GM18520 (cell line): ENCODE data around the gene LIMK2.
"Not testable (repeated sequence)": the region's sequence is repeated elsewhere in the genome, so short reads cannot be mapped to it uniquely, and the experiment has no call there.

Source experiments
- ATAC-seq: cut with Tn5 transposase; IDR thresholded peaks from one replicate; pipeline ENCODE4 v1.9.1; 2021; ENCODE audit not compliant: unreplicated experiment

LIMK2 gene

DNA sequence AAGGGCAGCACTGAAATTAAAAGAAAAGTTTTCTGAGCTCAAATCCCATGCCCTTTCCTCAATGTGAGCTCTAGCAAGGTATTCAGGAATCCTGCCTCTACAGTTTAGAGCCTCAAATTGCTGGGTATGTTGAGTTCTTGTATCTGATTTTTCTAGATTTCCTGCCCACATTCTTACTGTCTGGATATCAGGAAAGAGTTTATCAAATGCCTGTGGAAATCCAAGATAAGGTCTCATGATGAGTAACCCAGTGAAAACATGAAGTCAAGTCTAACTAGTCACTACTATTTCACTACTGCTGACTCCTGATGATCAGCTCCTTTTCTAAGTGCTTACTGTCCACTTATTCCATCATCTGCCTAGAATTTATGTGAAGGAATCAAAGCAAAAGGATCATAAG is 29.8 kb downstream of the LIMK2 start:
- no peak for ATAC-seq

DNA sequence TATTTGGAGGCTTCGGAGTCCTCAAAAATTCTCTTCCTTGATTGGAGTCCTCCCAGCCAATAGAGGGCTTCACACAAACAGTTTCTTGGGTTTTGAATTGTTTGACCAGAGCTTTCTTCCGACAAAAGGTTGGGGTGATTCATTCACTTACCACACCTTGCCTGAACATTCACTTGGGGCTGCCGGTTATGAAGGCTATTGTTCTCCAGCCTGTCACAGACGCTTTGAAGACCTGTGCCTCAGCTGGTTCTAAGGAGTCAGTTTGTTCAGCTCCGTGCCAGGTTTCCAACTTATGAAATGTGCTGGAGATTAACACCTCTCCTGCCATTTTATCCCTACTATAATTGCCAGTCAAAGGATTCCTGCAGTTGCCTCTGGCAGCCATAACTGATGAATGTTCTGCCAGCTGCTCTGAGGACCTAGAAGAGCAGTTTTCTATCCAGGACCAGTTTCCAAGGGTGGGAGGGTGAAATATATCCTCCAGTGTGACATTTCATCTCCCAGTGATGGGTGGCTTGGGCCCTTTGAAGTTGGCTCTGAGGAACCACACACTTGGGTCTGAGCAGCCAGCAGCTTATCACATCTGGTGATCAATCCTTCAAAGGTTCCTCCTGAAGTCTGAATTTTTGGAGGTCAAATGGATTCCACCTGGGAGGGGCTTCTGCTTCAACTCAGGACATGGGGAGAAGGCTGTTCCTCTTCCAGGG is 31.4 kb downstream of the LIMK2 start:
- ATAC-seq = no peak

DNA sequence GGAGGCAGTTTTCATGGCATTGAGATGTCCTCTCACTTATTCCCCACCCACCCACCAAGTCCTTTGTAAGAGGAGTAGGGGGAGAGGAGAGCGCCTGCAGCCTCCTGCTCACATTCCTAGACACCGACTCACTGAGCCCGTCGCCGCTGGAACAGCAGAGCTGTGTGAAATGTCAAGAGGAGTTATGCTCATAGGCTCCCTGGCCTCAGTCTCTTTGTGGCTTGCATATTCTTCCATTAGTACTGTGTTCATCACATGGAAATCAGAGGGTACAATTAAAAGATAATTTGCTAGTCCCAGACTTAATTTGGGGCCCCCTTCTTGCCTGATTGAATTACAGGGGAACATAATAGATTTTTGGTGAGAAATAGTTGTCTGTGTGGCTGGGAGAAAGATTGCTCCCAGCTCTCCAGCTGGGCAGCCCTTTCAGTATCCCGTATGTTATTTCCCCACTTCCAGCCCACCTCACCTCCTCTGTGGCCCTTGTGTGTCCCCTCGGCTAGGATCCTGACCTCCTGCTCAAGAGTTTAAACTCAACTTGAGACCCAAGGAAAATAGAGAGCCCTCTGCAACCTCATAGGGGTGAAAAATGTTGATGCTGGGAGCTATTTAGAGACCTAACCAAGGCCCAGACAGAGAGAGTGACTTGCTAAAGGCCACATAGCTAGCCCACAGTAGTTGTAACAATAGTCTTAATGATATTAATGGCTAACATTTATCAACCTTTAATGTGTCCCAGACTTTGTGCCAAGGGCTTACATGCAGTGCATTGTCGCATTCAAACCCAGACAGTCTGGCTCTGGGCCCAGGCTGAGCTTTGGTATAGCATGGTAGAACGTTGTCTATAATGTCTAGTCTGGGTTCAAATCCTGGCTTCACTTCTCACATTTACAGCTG is 32.2 kb downstream of the LIMK2 start:
- ATAC-seq = no peak

DNA sequence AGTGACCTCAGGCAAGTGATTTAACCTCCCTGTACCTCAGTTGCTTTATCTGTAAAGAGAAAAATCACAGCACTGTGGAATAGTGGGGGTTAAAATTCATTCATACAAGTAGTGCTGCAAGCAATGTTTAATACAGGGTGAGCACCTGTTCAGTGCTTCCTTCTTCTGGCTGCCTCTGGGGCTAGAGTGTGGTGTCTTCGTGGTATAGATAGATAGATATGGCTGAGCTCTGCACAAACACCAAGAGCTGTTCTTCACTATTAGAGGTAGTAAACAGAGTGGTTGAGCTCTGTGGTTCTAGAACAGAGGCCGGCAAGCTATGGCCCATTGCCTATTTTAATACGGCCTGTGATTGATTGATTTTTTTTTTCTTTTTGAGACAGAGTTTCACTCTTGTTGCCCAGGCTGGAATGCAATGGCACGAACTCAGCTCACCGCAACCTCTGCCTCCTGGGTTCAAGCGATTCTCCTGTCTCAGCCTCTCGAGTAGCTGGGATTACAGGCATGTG is 32.9 kb downstream of the LIMK2 start:
- no peak for ATAC-seq

DNA sequence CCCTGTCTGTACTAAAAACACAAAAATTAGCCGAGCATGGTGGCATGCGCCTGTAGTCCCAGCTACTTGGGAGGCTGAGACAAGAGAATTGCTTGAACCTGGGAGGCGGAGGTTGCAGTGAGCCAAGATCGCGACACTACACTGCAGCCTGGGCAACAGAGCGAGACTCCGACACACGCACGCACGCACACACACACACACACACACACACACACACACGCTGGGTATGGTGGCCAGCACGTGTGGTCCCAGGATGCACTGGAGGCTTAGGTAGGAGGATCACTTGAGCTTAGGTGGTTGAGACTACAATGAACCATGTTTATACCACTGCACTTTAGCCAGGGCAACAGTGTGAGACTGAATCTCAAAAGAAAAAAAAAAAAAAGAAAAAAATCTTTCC is 33.9 kb downstream of the LIMK2 start:
- not testable (repeated sequence) for ATAC-seq

DNA sequence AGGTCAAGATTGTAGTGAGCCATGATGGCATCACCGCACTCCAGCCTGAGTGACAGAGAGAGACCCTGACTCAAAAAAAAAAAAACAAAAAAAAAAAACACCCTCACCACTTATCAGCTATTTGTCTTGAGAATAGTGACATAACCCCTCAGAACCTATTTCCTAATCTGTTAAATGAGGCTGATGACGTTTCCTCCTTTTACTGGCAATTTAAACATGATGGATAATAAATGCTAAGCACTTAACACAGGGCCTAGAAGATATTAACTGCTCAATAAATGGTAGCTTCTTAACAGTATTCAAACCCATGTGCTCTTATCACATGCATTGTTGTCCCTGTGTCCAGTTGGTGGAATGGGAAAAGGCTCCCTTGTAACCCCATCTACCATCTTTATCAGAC is 34.6 kb downstream of the LIMK2 start:
- no peak for ATAC-seq

DNA sequence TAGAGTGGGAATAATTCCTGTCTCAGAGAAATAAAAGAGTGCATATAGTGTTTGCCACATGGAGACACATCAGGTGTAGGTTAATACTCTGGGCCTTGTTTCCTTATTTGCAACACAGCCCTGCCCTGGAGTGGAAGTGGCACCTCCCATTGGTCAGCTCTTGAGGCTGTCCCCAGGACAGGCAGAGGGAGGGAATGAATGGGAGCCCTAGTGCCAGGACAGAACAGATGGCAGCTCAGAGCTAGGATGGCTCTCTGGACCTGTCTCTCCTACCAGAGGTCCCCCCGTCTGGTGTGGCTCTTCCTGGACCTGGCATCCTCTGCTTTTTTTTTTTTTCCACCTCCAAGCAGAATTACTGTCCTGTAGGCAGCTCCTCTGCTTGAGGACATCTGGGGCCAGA is 35.6 kb downstream of the LIMK2 start:
- ATAC-seq = no peak

DNA sequence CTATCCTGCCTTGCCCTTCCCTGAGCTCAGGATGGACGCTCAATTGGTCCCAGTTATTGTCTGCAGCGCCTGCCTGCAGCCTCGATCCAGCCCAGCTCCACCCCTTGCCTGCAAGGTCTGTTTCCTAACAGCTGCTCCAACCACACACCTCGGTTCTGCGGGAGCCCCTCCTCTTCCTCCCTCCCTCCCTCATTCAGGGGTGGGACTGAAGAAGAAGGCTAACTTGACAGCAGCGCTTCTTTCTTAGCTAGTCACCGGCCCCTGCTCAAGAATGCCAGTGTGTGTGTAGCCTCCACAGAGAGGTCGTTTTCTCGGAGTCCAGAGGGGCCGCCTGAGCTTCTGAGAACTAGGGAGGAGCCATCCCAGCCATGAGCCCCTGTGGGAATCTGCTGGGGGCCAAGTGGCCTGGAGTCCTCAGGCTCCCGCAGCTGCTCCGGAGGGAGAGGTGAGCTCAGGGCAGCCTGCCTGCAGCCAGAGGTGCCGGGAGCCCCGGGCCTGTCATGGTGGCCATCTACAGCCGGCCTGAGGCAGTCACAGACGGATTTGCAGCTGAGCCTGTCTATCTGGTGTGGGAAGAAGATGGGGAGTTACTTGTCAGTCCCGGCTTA is 36.1 kb downstream of the LIMK2 start:
- ATAC-seq = no peak

DNA sequence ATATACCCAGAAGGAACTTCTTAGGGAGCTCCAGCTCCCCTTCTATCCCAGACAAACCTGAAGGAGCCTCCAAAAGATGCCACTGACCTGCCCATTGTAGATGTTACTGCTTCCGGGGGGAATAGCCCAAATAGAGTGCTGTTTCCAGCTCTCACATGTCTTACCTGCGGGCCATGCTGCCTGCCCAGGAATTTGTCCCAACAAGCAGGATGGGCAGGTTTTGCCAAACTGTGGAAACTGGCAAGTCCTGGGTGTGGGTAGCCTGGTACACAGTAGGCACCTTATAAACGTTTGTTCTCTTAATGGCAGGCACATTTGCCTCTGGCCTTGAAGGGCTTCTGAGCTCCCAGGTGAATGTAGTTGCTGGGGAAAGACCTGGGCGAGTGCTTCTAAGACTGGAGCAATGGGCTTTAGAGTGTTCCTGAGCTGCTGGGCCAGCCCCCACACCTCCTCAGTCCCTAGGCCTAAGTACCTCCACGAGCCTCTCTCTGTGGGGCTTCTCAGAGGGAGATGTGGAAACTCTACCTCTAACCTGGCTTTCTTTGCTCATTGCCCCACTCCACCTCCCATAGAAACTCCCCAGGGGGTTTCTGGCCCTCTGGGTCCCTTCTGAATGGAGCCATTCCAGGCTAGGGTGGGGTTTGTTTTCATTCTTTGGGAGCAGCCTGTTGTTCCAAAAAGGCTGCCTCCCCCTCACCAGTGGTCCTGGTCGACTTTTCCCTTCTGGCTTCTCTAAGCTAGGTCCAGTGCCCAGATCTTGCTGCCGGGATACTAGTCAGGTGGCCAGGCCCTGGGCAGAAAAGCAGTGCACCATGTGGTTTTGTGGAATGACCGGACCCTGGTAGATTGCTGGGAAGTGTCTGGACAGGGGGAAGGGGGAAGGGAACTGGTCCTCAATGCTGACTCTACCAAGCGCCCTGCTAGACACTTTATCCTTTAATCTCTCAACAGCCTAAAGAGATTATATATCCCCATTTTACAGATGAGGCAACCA is 37.2 kb downstream of the LIMK2 start:
- no peak for ATAC-seq

DNA sequence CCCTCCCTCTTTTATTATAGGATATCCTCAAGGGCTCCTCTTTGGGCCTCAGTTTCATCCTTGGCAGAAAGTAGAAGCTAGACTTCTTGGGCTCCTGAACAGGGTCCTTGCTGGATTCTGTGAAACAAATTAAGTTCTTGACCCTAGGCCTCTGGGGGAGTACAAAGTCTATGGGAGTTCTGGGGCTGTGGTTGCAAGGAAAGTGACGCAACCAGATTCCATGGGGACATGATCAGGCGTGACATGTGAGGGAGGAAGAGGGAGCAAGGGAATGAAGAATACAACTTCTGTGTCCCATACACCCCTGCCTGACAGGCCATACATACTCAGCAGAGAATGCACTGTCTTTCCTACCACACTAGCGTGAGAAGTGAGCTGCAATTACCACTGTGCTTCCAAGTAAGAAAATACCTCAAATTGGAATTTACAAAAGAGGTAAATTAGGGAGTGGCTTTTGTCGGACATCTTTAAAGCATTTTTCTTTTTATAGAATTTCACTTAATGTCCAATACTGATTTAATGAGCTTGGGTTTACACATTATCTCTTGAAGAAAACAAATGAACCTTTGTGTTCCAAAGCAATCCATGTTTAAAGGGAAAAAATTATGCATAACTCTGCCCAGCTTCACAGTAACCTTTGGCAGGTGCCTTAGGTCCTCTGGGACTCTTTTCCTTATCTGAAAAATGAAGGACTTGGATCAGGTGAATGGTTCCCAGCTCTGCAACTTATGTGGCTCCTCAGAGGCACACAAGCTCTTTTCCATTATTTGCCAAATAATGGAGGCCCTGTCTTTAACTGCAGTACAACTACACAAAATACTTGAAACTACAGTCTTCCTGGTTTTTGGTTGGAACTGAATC is 38.9 kb downstream of the LIMK2 start:
- no peak for ATAC-seq

DNA sequence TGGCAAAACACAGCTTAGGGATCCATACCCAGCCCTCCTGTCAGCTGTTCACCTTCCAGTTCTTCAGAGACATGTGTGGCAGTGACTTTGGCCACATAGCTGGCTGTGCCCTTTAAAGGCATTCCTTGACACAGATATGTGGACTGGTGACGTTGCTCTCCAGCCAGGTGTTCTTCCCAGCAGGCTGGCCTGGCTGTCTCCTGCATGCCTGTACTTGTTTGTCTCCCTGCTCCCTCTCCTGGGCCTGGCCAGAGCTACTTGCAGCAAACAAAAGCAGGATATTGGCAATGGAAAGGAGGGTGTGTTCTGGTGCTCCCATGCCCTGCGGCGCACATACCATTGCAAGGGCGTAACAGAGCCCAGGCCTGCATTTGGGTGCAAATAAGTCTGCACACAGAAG is 41.9 kb downstream of the LIMK2 start:
- no peak for ATAC-seq

DNA sequence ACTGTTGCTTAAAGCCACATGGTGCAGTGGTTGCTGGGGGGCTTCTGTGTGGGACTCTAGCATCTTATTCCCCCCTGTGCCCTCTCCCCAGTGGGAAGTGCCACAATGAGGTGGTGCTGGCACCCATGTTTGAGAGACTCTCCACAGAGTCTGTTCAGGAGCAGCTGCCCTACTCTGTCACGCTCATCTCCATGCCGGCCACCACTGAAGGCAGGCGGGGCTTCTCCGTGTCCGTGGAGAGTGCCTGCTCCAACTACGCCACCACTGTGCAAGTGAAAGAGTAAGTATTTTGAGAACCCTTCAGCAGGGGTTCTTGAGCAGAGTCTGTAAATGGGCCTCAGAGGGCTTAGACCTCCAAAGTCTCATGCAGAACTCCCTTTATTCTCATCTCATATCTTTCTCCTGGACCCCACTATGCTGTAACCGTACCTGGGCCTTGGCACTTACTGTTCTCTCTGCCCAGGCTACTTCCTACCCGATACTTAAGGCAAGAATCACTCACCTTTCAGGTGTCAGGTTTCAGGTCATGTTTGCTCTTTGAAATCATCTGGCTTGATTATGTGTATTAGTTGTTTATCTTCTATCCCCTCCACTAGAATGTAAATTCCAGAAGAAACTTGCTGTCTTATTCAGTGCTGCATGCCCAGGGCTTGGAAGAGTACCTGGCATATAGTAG is 47.8 kb downstream of the LIMK2 start:
- no peak for ATAC-seq

DNA sequence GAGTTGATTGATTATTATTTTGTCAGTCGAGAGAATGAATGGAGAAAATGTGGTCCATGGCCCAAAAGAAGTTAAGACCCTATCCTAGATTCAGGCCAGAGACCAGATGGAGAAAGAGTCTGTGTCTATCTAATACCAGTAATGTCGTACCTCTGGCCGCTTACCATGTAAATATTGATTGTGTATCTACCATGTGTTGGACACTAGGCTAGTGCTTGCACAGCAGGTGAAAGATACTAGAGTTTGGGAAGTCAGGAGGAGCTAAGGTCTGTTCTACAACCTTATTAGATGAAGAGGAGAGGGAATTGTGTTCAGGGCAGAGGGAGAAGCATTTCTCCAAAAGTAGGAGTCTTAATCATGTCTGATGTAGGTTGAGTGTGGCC is 48.4 kb downstream of the LIMK2 start:
- ATAC-seq = no peak

DNA sequence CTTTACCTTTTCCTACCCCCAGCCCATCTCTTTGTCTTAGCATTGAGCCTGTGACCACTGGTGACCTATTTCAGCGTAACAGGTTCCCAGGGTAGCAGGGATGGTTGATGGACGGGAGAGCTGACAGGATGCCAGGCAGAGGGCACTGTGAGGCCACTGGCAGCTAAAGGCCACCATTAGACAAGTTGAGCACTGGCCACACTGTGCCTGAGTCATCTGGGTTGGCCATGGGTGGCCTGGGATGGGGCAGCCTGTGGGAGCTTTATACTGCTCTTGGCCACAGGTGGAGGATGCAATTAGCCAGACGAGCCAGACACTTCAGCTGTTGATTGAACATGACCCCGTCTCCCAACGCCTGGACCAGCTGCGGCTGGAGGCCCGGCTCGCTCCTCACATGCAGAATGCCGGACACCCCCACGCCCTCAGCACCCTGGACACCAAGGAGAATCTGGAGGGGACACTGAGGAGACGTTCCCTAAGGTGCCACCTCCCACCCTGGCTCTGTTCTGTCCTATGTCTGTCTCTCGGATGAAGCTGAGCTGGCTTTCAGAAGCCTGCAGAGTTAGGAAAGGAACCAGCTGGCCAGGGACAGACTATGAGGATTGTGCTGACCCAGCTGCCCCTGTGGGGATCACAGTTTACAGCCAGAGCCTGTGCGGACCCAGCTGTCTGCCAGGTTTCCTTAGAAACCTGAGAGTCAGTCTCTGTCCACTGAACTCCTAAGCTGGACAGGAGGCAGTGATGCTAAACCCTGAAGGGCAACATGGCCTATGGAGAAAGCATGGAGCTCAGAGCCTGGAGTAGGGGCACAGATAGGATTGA is 50.4 kb downstream of the LIMK2 start:
- no peak for ATAC-seq

DNA sequence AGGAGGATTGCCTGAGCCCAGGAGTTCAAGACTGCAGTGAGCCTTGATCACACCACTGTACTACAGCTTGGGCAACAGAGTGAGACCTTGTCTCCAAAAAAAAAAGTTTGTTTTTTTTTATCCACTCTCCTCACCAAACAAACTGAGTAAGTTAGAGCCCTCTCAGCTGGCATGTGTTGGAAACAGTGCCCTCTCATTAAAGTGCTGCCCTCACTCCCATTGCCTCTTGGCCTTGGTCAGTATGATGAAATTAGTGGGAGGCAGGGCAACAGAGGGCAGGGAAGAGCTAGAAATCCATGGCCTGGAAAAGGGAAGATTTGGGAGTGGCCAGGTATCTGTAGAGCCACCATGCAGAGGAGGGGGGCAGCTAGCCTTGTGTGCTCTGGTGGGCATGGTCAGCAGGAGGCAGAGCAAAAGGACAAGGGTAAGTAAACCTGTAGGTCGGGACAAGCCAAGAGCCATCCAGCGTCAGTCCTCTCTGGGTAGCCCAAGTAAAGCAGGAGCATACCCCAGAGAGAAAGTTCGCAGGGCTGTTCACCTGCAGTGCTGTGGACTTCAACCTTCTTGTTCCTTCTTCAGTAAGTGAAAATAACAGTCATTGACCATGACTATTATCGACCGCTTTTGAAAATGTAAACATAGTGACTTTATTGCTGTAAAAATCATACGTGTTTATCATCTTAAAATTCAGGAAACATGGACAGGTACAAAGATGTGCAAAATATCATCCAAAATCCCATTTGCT is 52.0 kb downstream of the LIMK2 start:
- ATAC-seq = no peak

DNA sequence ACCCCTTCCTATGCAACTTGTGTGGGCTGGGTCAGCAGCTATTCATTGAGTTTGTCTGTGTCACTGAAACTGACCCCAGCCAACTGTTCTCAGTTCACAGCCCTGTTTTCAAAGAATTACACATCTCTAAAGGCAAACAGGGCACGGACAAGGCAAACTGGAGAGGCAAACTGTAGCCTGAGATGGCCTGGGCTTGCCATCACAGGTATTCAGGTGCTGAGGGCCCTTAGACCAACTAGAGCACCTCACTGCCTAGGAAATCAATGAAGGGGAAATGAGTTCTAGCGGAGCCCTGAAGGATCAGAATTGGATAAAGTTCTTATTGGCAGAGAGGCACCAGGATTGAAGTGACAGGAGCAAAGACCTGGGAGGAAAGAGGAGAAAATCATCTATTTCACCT is 56.2 kb downstream of the LIMK2 start:
- ATAC-seq = no peak

DNA sequence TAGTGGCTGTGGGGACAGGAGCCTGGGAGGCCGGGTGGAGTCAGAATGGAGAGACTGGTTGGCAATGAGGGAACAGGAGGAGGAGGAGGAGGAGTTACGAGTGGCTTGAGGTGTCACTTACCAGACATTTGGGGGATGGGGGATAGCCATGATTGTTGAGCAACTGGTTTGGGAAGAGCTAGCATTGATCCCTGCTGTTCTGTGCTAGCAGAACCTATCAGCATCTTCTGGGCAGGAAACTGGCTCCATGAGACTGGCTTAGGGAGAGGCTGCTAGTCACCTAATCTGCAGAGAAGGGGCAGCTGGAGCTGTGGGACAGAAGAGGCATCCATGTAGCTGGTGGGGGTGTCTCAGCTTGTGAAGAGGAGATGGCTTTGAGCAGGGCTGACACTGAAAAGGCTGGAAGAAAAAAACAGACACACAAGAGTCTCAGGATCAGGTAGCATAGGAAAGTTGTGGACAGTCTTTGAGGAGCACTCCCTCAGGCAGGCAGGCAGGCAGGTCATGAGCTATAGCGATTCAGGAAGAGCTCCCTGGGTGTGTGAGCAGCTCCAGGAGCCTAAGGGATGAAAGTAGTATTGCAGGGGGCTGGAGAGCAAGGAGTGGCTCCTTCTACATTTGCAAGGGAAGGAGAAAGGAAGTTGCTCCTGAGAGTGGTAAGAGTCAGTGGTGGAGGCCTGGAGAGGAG is 57.9 kb downstream of the LIMK2 start:
- ATAC-seq = no peak
